ENCODE data around the gene LRBA. TPM values are rescaled to one million over a fixed set of nuclear protein-coding genes. Genes with fewer than 3 reads are reported as not detected.

LRBA gene
- polyA plus RNA-seq, 3 donors from 2014 or later, result 18.1 to 25.3 (median 19.6) TPM

- Mint-ChIP-seq H3K27ac (peak overlapping the region in 1 of 6 donors; percentile 3), H3K36me3 (peaks cover 15 to 23% (median 16%) of the 10 kb centered on the region in 3 donors), H3K4me3 (no peak overlapping the region), H3K27me3 (ENCODE audit: low read depth in 3 of 3) (no peaks in the 10 kb centered on the region), H3K4me1 (peaks cover 0 to 6% of the 10 kb centered on the region in 2 donors), H3K9me3 (no peaks in the 10 kb centered on the region)
- no peak for DNase-seq
These were observed 160.5 kb downstream of the LRBA start for GRCh38 chr4:150854600-150854999.

GRCh38 chr4:150853882-150854281, 161.2 kb downstream of the LRBA start:
- H3K9me3 Mint-ChIP-seq, result no peaks in the 10 kb centered on the region
- H3K27ac Mint-ChIP-seq, result no peak overlapping the region
- H3K4me1 Mint-ChIP-seq, result peaks cover 0 to 6% of the 10 kb centered on the region in 2 donors
- peaks cover 21 to 28% (median 22%) of the 10 kb centered on the region in 3 donors for H3K36me3 Mint-ChIP-seq
- no peak for DNase-seq
- no peak overlapping the region for H3K4me3 Mint-ChIP-seq
- no peaks in the 10 kb centered on the region for H3K27me3 Mint-ChIP-seq (ENCODE audit: low read depth in 3 of 3)

GRCh38 chr4:150852216-150852615, 162.9 kb downstream of the LRBA start:
- Mint-ChIP-seq H3K27ac (no peak overlapping the region), H3K4me1 (peaks cover 0 to 6% of the 10 kb centered on the region in 2 donors), H3K4me3 (no peak overlapping the region), H3K36me3 (peaks cover 32 to 39% (median 32%) of the 10 kb centered on the region in 3 donors), H3K9me3 (no peaks in the 10 kb centered on the region), H3K27me3 (ENCODE audit: low read depth in 3 of 3) (no peaks in the 10 kb centered on the region)
- no peak for DNase-seq

GRCh38 chr4:150849016-150849415, 166.1 kb downstream of the LRBA start:
- DNase-seq, result no peak
- Mint-ChIP-seq H3K27me3 (ENCODE audit: low read depth in 3 of 3) (no peaks in the 10 kb centered on the region), H3K9me3 (no peaks in the 10 kb centered on the region), H3K4me3 (no peak overlapping the region), H3K4me1 (peaks cover 0 to 6% of the 10 kb centered on the region in 2 donors), H3K36me3 (peaks cover 36 to 50% (median 45%) of the 10 kb centered on the region in 3 donors), H3K27ac (no peak overlapping the region)

GRCh38 chr4:150828159-150828558, 186.9 kb downstream of the LRBA start:
- peak; percentile 75 to 80 (median 75) for DNase-seq

GRCh38 chr4:150827226-150827625, 187.9 kb downstream of the LRBA start:
- H3K27ac Mint-ChIP-seq, result peak overlapping the region; percentile 83 to 95 (median 90)
- peaks cover 0 to 4% (median 2%) of the 10 kb centered on the region in 3 donors for H3K27me3 Mint-ChIP-seq (ENCODE audit: low read depth in 3 of 3)
- peak overlapping the region; percentile 73 to 84 (median 81) for H3K4me3 Mint-ChIP-seq
- peak in 2 of 3 donors; percentile 5 to 9 for DNase-seq
- peaks cover 48 to 49% of the 10 kb centered on the region in 2 donors for H3K4me1 Mint-ChIP-seq
- H3K9me3 Mint-ChIP-seq, result no peaks in the 10 kb centered on the region
- H3K36me3 Mint-ChIP-seq, result peaks cover 0 to 26% (median 21%) of the 10 kb centered on the region in 3 donors

More at GRCh38 chr4:150828159-150828558, 186.9 kb downstream of the LRBA start:
- peaks cover 48 to 49% of the 10 kb centered on the region in 2 donors for H3K4me1 Mint-ChIP-seq
- peaks cover 0 to 26% (median 21%) of the 10 kb centered on the region in 3 donors for H3K36me3 Mint-ChIP-seq
- peak overlapping the region; percentile 83 to 95 (median 90) for H3K27ac Mint-ChIP-seq
- peak overlapping the region; percentile 73 to 84 (median 81) for H3K4me3 Mint-ChIP-seq
- no peaks in the 10 kb centered on the region for H3K9me3 Mint-ChIP-seq
- peaks cover 0 to 4% (median 2%) of the 10 kb centered on the region in 3 donors for H3K27me3 Mint-ChIP-seq (ENCODE audit: low read depth in 3 of 3)

GRCh38 chr4:150826306-150826705, 188.8 kb downstream of the LRBA start:
- Mint-ChIP-seq H3K9me3 (no peaks in the 10 kb centered on the region), H3K27ac (peak overlapping the region; percentile 83 to 95 (median 90)), H3K4me1 (peaks cover 48 to 49% of the 10 kb centered on the region in 2 donors), H3K36me3 (peaks cover 0 to 26% (median 21%) of the 10 kb centered on the region in 3 donors), H3K4me3 (peak overlapping the region; percentile 73 to 84 (median 81)), H3K27me3 (ENCODE audit: low read depth in 3 of 3) (peaks cover 0 to 4% (median 2%) of the 10 kb centered on the region in 3 donors)
- no peak for DNase-seq

GRCh38 chr4:150822407-150822806, 192.7 kb downstream of the LRBA start:
- H3K27me3 Mint-ChIP-seq (ENCODE audit: low read depth in 3 of 3), result peaks cover 0 to 2% (median 1%) of the 10 kb centered on the region in 3 donors
- no peak for DNase-seq
- no peaks in the 10 kb centered on the region for H3K9me3 Mint-ChIP-seq
- H3K4me1 Mint-ChIP-seq, result peaks cover 33 to 42% of the 10 kb centered on the region in 2 donors
- H3K4me3 Mint-ChIP-seq, result no peak overlapping the region
- peaks cover 0 to 20% (median 18%) of the 10 kb centered on the region in 3 donors for H3K36me3 Mint-ChIP-seq
- no peak overlapping the region for H3K27ac Mint-ChIP-seq

- Mint-ChIP-seq H3K9me3 (no peaks in the 10 kb centered on the region), H3K27me3 (ENCODE audit: low read depth in 3 of 3) (no peaks in the 10 kb centered on the region), H3K4me3 (no peak overlapping the region), H3K27ac (no peak overlapping the region), H3K36me3 (peaks cover 3 to 18% (median 17%) of the 10 kb centered on the region in 3 donors), H3K4me1 (peaks cover 25 to 34% of the 10 kb centered on the region in 2 donors)
- DNase-seq, result no peak
These were observed 193.4 kb downstream of the LRBA start for GRCh38 chr4:150821641-150822040.

GRCh38 chr4:150820409-150820808, 194.7 kb downstream of the LRBA start:
- Mint-ChIP-seq H3K27ac (no peak overlapping the region), H3K4me3 (no peak overlapping the region)
- no peak for DNase-seq

GRCh38 chr4:150818661-150819060, 196.4 kb downstream of the LRBA start:
- Mint-ChIP-seq H3K27ac (no peak overlapping the region), H3K4me3 (no peak overlapping the region), H3K27me3 (ENCODE audit: low read depth in 3 of 3) (no peaks in the 10 kb centered on the region), H3K9me3 (no peaks in the 10 kb centered on the region), H3K36me3 (peaks cover 3 to 19% (median 13%) of the 10 kb centered on the region in 3 donors), H3K4me1 (peaks cover 5 to 18% of the 10 kb centered on the region in 2 donors)
- DNase-seq, result no peak

More at GRCh38 chr4:150820409-150820808, 194.7 kb downstream of the LRBA start:
- Mint-ChIP-seq H3K4me1 (peaks cover 14 to 22% of the 10 kb centered on the region in 2 donors), H3K27me3 (ENCODE audit: low read depth in 3 of 3) (no peaks in the 10 kb centered on the region), H3K9me3 (no peaks in the 10 kb centered on the region), H3K36me3 (peaks cover 3 to 21% (median 20%) of the 10 kb centered on the region in 3 donors)

GRCh38 chr4:150817804-150818528, 197.1 kb downstream of the LRBA start:
- H3K4me3 Mint-ChIP-seq, result no peak overlapping the region
- DNase-seq, result no peak
- peaks cover 5 to 18% of the 10 kb centered on the region in 2 donors for H3K4me1 Mint-ChIP-seq
- no peak overlapping the region for H3K27ac Mint-ChIP-seq
- H3K36me3 Mint-ChIP-seq, result peaks cover 3 to 17% (median 13%) of the 10 kb centered on the region in 3 donors
- no peaks in the 10 kb centered on the region for H3K27me3 Mint-ChIP-seq (ENCODE audit: low read depth in 3 of 3)
- H3K9me3 Mint-ChIP-seq, result no peaks in the 10 kb centered on the region

GRCh38 chr4:150817017-150817416, 198.1 kb downstream of the LRBA start:
- Mint-ChIP-seq H3K36me3 (peaks cover 3 to 19% (median 13%) of the 10 kb centered on the region in 3 donors), H3K4me3 (no peak overlapping the region), H3K27ac (peak overlapping the region in 1 of 6 donors; percentile 32), H3K4me1 (peaks cover 5 to 18% of the 10 kb centered on the region in 2 donors), H3K9me3 (no peaks in the 10 kb centered on the region), H3K27me3 (ENCODE audit: low read depth in 3 of 3) (no peaks in the 10 kb centered on the region)
- DNase-seq, result no peak

- no peaks in the 10 kb centered on the region for H3K27me3 Mint-ChIP-seq (ENCODE audit: low read depth in 3 of 3)
- no peak for DNase-seq
- H3K4me1 Mint-ChIP-seq, result peaks cover 5 to 19% of the 10 kb centered on the region in 2 donors
- H3K4me3 Mint-ChIP-seq, result no peak overlapping the region
- H3K36me3 Mint-ChIP-seq, result peaks cover 3 to 19% (median 13%) of the 10 kb centered on the region in 3 donors
- H3K9me3 Mint-ChIP-seq, result no peaks in the 10 kb centered on the region
- H3K27ac Mint-ChIP-seq, result no peak overlapping the region
These were observed 198.6 kb downstream of the LRBA start for GRCh38 chr4:150816491-150816890.

All from immature natural killer cell (primary cell).